Right atrium auricular region (tissue), 2 donors: ENCODE measurements around the gene TMEM50B. TPM values are rescaled to one million over a fixed set of nuclear protein-coding genes. Genes with fewer than 3 reads are reported as not detected.

ENCODE experiments used
- DNase-seq: peaks from one replicate; pipeline ENCODE4 v3.0.0-alpha.2; 2019; ENCODE audit warnings: low spot score
- H3K27ac ChIP-seq, 2 donors: fragments of 200-600 bp; sonication (generic); 1 replicate in 1 of 2; 2 replicates in 1 of 2; pipeline ENCODE4 v1.5.1; 2016 to 2019
- H3K27me3 ChIP-seq, 2 donors: fragments of 200-600 bp; sonication (generic); one replicate each; pipeline versions ENCODE4 v1.5.1 to v1.6.0; 2017 to 2019
- H3K36me3 ChIP-seq: fragments of 200-600 bp; sonication (generic); one replicate; pipeline ENCODE4 v1.5.1; 2016
- H3K4me1 ChIP-seq, 2 donors: fragments of 200-600 bp; sonication (generic); one replicate each; pipeline versions ENCODE4 v1.5.1 to v1.6.0; 2017 to 2019
- H3K4me3 ChIP-seq, 2 donors: fragments of 200-600 bp; sonication (generic); 1 replicate in 1 of 2; 2 replicates in 1 of 2; pipeline ENCODE4 v1.5.1; 2017 to 2019; ENCODE audit warnings: mild to moderate bottlenecking in 1 of 2, moderate library complexity in 1 of 2
- H3K9me3 ChIP-seq, 2 donors: fragments of 200-600 bp; sonication (generic); one replicate each; pipeline ENCODE4 v1.5.1; 2019
- total RNA-seq, 2 donors: library from RNA; depleted of rRNA; stranded (reverse); fragments of >200 nt; gene quantifications; one replicate each; pipeline ENCODE4 v1.1.0, GENCODE V29; 2016
- TF ChIP-seq, protein P1 (sequence below), 2 donors: fragments of 200-600 bp; sonication (generic); IDR thresholded peaks; one replicate each; pipeline ENCODE4 v1.5.1; 2019; ENCODE audit warnings: antibody characterized with exemption in 2 of 2

TMEM50B gene
- total RNA-seq, 2 donors from 2014 or later: 31.1 to 41.0 TPM

- no peaks in the 10 kb centered on the region for H3K27me3 ChIP-seq
Observed at GRCh38 chr21:33403786-33404585, 75.8 kb downstream of the TMEM50B start.

DNA sequence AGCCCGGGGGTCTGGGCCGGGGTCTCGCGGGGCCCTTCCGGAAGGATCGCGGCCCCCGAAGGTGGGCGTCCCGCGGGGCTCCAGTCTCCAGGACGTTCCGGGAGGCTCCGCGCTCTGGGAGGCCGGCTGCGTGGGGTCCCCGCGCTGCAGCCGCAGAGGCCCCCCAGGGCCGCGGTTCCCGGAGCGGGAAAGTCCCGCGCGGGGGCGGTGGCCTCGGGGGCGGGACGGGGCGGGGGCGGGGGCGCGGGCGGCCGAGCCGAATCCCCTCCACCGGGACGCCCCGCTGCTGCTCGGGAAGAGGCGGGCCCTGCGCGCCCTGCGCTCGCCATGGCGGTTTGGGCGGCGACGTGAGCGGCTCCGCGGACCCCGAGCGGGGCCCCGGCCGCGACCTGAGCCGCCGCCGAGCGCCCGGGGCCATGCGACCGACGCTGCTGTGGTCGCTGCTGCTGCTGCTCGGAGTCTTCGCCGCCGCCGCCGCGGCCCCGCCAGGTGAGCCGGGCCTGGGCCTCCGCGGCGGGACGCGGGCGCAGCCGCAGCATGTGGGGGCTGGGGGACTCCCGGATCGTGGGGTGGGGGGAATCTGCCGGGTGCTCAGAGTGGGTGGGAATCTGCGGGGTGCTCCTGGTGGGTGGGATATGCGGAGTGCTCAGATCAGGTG is 76.5 kb downstream of the TMEM50B start, which contains the start of gene IFNGR2:
Gene IFNGR2 (plus strand): TSS at position 286 of the 658 bp plus-strand sequence. CDS start 131 bp downstream, at position 417.
- Histone ChIP-seq H3K4me1 (peaks cover 0 to 27% of the 10 kb centered on the region in 2 donors), H3K27ac (peak within 1 kb of the TSS; percentile 95 to 97), H3K27me3 (no peaks in the 10 kb centered on the region), H3K36me3 (no peaks in the 10 kb centered on the region), H3K9me3 (no peaks in the 10 kb centered on the region), H3K4me3 (peak within 1 kb of the TSS; percentile 92 to 99)
- TF ChIP-seq, protein P1, sequence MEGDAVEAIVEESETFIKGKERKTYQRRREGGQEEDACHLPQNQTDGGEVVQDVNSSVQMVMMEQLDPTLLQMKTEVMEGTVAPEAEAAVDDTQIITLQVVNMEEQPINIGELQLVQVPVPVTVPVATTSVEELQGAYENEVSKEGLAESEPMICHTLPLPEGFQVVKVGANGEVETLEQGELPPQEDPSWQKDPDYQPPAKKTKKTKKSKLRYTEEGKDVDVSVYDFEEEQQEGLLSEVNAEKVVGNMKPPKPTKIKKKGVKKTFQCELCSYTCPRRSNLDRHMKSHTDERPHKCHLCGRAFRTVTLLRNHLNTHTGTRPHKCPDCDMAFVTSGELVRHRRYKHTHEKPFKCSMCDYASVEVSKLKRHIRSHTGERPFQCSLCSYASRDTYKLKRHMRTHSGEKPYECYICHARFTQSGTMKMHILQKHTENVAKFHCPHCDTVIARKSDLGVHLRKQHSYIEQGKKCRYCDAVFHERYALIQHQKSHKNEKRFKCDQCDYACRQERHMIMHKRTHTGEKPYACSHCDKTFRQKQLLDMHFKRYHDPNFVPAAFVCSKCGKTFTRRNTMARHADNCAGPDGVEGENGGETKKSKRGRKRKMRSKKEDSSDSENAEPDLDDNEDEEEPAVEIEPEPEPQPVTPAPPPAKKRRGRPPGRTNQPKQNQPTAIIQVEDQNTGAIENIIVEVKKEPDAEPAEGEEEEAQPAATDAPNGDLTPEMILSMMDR (IDR thresholded peaks at IDR 0.05): no peak
- DNase-seq: no peak

More at GRCh38 chr21:33403786-33404585, 75.8 kb downstream of the TMEM50B start:
- TF ChIP-seq, protein P1 (IDR thresholded peaks at IDR 0.05): no peak
- peak; percentile 78 for DNase-seq
- Histone ChIP-seq H3K4me1 (peaks cover 0 to 27% of the 10 kb centered on the region in 2 donors), H3K36me3 (no peaks in the 10 kb centered on the region), H3K27ac (peak overlapping the region; percentile 95 to 97), H3K4me3 (peak overlapping the region; percentile 92 to 99), H3K9me3 (no peaks in the 10 kb centered on the region)

DNA sequence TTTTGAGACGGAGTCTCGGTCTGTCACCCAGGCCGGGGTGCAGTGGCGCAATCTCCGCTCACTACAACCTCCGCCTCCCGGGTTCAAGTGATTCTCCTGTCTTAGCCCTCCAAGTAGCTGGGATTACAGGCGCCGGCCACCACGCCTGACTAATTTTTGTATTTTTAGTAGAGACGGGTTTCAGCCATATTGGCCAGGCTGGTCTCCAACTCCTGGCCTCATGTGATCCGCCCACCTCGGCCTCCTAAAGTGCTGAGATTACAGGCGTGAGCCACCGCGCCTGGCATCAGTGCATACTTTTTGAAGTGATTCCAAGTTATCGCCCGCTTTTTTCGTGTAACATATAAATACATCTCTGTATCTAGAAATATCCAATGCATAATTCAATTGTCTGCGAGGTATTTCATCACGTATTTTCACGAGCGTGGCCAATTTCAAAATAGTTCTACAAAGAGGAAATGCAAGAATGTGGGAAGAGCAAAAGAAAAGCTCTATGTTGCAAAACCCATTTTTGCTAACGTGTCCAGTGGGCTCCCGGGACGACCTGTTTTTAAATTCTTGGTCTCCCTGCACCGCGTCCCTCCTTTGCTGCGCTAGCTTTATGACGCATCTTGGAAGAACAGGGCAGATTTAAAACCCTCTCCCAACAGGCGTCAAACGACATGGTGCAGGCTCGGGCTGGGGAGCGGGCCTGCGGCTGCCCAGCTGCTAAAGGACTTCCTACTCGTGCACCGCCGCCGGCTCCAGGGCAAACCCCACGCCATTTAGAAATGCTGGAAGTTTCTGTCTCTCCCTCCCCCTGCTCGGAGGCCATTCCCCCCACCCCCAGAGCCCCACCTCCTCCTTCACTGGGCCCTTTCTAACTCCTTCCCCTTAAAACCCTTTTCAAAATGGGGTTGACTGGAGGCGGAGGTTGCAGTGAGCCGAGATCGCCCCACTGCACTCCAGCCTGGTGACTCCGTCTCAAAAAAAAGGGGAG is 77.5 kb downstream of the TMEM50B start:
- TF ChIP-seq, protein P1 (IDR thresholded peaks at IDR 0.05): no peak
- Histone ChIP-seq H3K27me3 (no peaks in the 10 kb centered on the region), H3K36me3 (no peaks in the 10 kb centered on the region), H3K4me1 (peaks cover 0 to 27% of the 10 kb centered on the region in 2 donors), H3K9me3 (no peaks in the 10 kb centered on the region), H3K27ac (peak overlapping the region; percentile 95 to 97), H3K4me3 (peak overlapping the region; percentile 92 to 99)
- peak; percentile 84 for DNase-seq

GRCh38 chr21:33401630-33401992 is 78.2 kb downstream of the TMEM50B start:
- H3K27ac ChIP-seq: peak overlapping the region in 1 of 2 donors; percentile 95

More at GRCh38 chr21:33401630-33401992, 78.2 kb downstream of the TMEM50B start:
- peaks cover 0 to 28% of the 10 kb centered on the region in 2 donors for H3K4me1 ChIP-seq
- no peaks in the 10 kb centered on the region for H3K9me3 ChIP-seq
- no peak for DNase-seq
- TF ChIP-seq, protein P1 (IDR thresholded peaks at IDR 0.05): no peak
- H3K27me3 ChIP-seq: no peaks in the 10 kb centered on the region
- no peak overlapping the region for H3K4me3 ChIP-seq
- no peaks in the 10 kb centered on the region for H3K36me3 ChIP-seq

Other genes starting within 250 kb of the TMEM50B start
- gene IL10RB, start 213.6 kb downstream of the TMEM50B start, total RNA-seq: 10 to 100 TPM; 10.2 to 21.8 TPM
- 10 to 100 TPM; 20.0 to 24.6 TPM for gene IFNAR1, start 155.0 kb downstream of the TMEM50B start, total RNA-seq
- gene IFNGR2, start 76.6 kb downstream of the TMEM50B start, total RNA-seq: 10 to 100 TPM; 40.2 to 47.3 TPM
- gene DNAJC28, start 11.7 kb upstream of the TMEM50B start, total RNA-seq: 1 to 10 TPM; 3.0 to 4.5 TPM
- gene GART, start 62.1 kb upstream of the TMEM50B start, total RNA-seq: 10 to 100 TPM; 29.7 to 32.5 TPM
- gene SON, start 63.1 kb upstream of the TMEM50B start, total RNA-seq: 100 to 1,000 TPM; 105 to 189 TPM
- 1 to 10 TPM; 3.3 to 3.5 TPM for gene DONSON, start 108.7 kb upstream of the TMEM50B start, total RNA-seq
- 10 to 100 TPM; 19.0 to 27.5 TPM for gene CRYZL1, start 161.8 kb upstream of the TMEM50B start, total RNA-seq
- gene ITSN1, start 162.5 kb upstream of the TMEM50B start, total RNA-seq: 10 to 100 TPM; 49.9 to 54.9 TPM